Measurements from ENCODE around the gene GNAO1.

Gene GNAO1

DNA sequence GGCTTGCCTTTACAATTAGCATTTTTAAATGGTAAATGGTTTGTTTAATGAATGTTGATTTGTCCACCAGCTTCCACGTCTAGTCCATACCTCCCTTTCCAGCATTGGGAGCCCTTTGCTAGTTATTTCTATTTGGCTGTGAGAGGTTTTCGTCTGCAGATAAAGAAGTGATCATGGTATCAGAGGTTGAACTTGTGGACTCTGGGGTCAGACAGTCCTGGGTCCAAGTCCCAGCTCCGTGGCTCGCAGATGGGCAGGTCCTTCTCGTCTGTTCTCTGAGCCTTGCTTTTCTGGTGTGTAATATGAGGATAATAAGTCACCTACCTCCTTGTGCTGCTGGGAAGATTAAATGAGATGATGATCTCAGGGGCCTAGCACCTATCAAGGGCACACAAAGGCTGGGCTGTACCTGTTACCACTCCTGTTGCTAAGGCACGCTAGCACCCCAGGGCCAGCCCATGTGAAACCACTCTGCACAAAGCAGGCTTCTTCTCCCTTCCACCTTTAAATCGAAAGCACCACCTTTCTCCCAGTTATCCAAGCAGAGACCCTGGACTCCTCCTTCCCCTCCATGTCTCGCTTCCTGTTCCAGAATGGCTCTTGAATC lies 103.9 kb downstream of the GNAO1 start:
- no peak for DNase-seq

GRCh38 chr16:56295739-56296527 lies 104.6 kb downstream of the GNAO1 start:
- DNase-seq: no peak

- no peak for DNase-seq
Measured at GRCh38 chr16:56297684-56298083, 106.4 kb downstream of the GNAO1 start.

GRCh38 chr16:56298116-56298515 lies 106.8 kb downstream of the GNAO1 start:
- no peak for DNase-seq

DNA sequence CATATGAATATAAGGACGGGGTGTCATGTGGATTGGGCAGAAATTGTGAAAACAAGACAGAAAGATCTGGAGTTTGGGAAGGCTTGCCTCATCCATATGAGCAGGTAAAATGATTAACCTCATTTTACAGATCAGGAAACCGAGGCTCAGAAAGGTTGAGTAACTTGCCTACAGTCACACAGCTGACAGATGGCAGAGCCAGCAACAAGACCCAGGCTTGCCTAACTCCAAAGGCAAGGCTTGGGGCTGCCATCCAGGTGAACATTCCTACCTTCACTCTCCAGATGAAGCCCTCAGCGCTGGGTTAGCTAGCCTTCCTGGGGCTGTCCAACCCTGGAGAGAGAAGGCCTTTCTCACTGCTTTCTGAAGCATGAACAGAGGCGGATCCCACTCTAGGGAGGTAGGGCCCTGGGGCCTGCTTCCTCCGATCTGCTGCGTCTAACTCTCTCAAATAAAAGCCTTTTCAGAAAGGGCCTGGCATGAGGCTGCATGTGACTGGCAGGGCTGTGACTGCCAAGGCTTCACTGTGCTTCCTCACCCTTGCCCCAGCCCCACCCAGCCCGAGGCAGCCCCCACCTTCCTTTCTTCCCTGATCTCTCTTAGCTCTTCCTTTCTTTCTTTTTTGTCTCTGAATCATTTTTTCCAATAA lies 107.8 kb downstream of the GNAO1 start:
- DNase-seq: no peak

DNA sequence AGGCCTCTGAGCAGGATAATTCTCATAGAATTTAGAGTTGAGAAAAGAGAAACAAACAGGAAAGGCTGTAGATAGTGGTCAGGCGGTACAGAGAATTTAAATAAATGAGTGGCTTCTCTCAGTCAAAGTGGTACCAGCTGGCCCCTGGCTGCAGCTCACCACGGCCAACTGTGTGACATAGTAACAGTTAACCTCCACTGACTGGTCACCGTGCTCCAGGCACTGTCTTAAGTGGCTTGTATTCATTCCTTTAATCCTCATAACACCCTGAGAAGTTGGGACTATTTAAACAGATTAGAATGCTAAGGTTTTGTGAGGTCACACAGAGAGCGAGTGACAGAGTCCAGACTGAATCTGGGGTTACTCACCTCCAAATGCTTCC lies 108.9 kb downstream of the GNAO1 start:
- DNase-seq: no peak

GRCh38 chr16:56300891-56301850 lies 109.9 kb downstream of the GNAO1 start:
- DNase-seq: no peak

- DNase-seq: no peak
Measured at GRCh38 chr16:56302506-56302905, 111.2 kb downstream of the GNAO1 start.

GRCh38 chr16:56303066-56303715 lies 111.9 kb downstream of the GNAO1 start:
- DNase-seq: no peak

DNA sequence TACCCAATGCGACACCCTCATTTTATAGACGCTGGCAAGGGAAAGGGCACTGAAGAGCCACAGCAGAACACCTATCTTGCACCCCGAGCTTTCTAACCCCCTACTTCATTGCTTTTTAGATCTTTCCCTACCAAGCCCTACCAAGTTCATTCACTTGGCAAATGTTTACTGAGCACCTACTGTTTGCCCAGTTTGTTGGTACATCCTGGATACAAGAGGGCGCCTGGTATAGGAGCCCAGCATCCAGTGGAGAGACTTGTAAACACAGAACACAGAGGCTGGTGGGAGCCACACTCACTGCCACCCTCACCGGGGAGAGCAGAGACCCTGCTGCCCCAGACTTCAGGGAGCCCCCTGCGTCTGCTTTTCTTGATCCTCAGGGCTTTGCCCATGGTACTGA lies 112.6 kb downstream of the GNAO1 start:
- DNase-seq: no peak

GRCh38 chr16:56305956-56306565 lies 114.8 kb downstream of the GNAO1 start:
- no peak for DNase-seq

DNA sequence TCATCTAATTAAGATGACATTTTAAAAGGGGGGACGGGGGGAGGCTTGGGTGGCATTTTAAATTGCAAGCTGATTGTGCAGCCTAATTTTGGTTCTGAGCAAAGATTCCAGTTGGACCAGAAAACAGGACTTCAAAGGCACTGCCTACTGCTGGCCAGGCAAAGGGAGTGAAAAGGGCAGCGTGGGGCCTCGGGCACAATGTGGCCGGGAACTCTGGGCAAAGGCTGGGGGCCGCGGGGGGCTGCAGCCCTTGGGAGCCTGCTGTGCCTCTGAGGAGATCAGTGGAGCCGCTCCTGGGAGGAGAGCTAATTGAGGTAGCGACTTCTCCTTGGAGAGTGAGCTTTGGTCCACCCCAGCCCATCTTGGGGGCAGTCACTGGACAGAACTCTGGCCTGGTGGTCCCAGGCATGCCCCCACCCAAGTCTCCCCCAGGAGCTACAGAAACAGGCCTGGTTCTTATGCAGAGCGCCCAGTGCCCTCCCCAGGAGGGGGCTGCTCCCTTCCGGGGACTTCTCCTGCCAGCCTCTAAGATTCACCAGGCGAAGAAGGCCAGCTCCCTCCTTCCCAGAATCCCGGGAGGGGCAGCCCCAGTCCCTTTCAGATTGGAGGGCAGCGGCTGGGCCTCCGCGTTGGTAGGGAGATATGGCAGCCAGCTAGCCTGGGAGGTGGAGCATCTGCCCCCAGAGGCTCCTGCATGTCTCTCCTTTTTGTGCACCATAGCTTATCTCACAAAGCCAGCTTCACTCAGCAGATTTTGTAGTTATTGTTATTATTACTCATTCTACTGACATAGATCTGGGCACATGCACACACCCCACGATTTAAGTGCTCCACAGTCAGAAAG lies 115.6 kb downstream of the GNAO1 start:
- DNase-seq: no peak

- no peak for DNase-seq
Measured at GRCh38 chr16:56307534-56307873, 116.2 kb downstream of the GNAO1 start.

DNA sequence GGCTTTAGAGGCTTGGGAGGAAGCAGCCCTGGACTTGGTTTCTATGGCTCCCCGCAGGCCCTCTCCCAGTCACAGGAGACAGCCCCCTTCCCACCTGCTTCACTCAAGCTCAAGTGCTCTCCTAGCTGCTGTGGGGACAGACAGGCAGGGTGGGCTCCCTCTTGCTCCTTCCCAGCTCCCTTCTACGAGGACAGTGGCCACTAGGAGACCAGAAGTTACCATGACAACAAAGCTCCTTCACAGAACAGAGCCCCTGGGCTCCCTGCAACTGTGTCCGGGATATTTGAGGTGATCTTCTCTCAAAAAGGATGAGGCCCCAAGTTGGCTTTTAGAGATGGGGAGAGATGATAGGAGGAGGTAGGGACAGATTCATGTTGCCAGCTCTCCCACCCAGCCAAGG lies 117.7 kb downstream of the GNAO1 start:
- no peak for DNase-seq

DNA sequence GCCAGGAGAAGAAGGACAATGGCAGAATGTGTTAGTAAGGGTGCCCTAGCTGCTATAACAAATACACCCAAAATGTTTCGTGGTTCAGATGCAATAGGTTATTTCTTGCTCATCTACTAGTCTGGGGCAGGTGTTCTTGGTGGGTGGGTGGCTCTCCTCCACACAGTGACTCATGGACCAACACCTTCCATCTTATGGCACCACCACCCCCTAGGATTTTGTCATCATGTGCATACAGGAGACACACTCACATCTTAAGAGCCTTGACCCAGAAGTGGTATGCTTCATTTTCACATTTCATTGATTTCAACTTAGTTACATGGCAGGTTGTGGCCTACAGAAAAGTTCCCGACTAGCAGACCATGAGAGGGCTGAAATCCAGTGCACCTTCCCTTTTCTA lies 119.4 kb downstream of the GNAO1 start:
- no peak for DNase-seq

DNA sequence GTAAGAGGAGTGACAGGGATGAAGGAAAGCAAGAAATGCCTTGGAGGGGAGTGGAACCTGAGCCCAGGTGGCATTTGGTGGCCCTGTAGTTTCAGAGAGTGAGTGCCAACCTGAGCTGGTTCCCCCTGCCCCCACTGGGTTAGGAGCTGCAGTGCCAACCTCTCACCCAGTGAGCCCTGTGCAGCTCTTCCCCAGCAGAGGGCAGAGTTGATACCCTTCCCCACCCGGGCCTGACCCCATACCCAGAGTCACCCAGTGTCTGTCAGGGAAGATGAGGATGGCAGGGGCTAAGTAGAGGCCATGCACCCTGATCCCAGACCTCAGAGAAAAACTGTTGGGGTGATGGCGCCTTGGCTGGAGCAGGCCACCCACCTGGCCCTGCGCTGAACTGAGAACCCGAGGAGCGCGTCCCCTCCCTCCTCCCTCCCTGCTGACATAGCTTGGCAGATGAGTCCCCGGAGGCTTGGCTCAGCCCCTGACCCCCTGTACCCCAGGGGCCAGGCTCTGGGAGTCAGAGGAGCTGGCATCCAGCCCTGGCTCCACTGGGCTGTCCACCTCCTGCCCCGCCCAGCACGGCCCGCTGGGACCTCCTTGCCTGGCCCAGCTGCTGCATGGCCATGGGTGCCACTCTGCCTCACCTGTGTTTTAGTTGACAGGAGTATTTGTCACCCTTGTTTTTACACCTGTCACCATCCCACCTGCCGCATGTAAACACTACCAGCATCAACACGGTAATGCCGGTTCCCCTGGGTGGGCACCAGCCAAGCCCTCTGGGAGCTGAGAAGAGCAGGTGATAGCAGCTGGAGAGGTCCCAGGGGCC lies 120.1 kb downstream of the GNAO1 start:
- DNase-seq: no peak

- no peak for DNase-seq
Measured at GRCh38 chr16:56312028-56312300, 120.7 kb downstream of the GNAO1 start.

- DNase-seq: no peak
Measured at GRCh38 chr16:56312556-56312955, 121.3 kb downstream of the GNAO1 start.

DNA sequence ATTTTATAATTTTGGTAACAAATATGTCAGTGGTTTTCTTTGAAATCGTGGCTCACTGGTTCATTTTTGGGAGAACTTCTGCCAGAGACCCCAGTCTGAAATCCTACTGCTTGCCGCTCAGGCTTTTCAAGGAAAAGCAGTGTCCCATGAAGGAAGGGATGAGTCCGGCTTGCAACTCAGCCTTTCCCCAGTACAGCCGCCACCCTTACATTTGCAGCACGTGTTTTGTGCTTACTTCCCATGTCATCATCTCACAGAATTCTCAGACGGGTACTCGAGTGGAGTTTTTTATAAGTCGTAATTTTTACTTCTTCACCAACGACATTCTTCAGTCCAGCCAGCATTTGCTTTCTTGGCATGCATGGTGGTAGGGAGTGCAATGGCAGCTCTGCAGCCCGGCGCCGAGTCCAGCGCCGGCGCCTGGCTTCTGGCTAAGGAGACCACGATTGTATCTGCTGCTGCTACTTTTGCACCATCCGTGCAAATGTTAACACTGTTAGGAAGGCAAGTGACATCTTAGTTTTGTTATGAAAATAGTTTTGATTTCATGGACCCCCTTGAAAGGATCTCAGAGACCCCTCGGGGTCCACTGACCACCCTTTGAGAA lies 123.1 kb downstream of the GNAO1 start:
- no peak for DNase-seq

DNA sequence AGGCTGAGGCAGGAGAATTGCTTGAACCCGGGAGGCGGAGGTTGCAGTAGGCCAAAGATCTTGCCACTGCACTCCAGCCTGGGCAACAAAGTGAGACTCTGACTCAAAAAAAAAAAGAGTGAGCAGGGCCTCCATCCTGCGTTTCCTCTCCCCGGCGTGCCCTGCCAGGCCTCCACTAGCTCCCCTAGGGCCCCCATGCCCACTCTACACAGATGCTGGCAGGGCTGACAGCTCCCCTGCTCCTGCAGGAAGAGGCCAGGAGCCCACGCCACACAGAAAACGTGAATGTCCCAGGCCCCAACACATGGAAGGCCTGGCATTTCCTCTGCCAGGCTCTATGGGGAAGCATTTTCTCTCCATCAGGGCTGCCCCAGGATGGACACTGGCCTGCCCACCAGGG lies 124.7 kb downstream of the GNAO1 start:
- no peak for DNase-seq

Data from DMS 273 treated with DMSO at 0.1 percent for 48 hours (cell line).